Suppressor macrophage treated with lipopolysaccharide for 4 hours (primary cell): Measurements from ENCODE around the gene COL12A1.

Experiments used
- DNase-seq: peaks from one replicate; pipeline ENCODE4 v3.0.0-alpha.2; 2020

The COL12A1 gene

GRCh38 chr6:75205776-75206575, at the start of gene COL12A1:
COL12A1 (minus strand) TSS chr6:75206053; CDS start chr6:75202792, 3,261 bp downstream.
- DNase-seq = no peak

- DNase-seq = no peak
Measured at GRCh38 chr6:75250552-75250951, 44.7 kb upstream of the COL12A1 start.

GRCh38 chr6:75249837-75250236, 44.0 kb upstream of the COL12A1 start:
- DNase-seq = no peak

- no peak for DNase-seq
Measured at GRCh38 chr6:75246386-75246785, 40.5 kb upstream of the COL12A1 start.

GRCh38 chr6:75244063-75244584, 38.3 kb upstream of the COL12A1 start:
- peak; percentile 27 for DNase-seq

- peak; percentile 98 for DNase-seq
Measured at GRCh38 chr6:75243333-75244062, 37.6 kb upstream of the COL12A1 start, which contains the start of gene COX7A2. COX7A2 (minus strand) TSS chr6:75243801; CDS start chr6:75243734, 67 bp downstream.

- no peak for DNase-seq
Measured at GRCh38 chr6:75236630-75237029, 30.8 kb upstream of the COL12A1 start.

- no peak for DNase-seq
Measured at GRCh38 chr6:75235271-75235670, 29.4 kb upstream of the COL12A1 start.

- no peak for DNase-seq
Measured at GRCh38 chr6:75234126-75234865, 28.4 kb upstream of the COL12A1 start.

- no peak for DNase-seq
Measured at GRCh38 chr6:75233092-75233615, 27.3 kb upstream of the COL12A1 start.

GRCh38 chr6:75230484-75231325, 24.9 kb upstream of the COL12A1 start:
- DNase-seq = peak; percentile 68

- DNase-seq = no peak
Measured at GRCh38 chr6:75224303-75224926, 18.6 kb upstream of the COL12A1 start.

- DNase-seq = no peak
Measured at GRCh38 chr6:75223428-75223827, 17.6 kb upstream of the COL12A1 start.

- no peak for DNase-seq
Measured at GRCh38 chr6:75222261-75222660, 16.4 kb upstream of the COL12A1 start.

GRCh38 chr6:75221116-75221515, 15.3 kb upstream of the COL12A1 start:
- no peak for DNase-seq

GRCh38 chr6:75220357-75220756, 14.5 kb upstream of the COL12A1 start:
- DNase-seq = no peak

GRCh38 chr6:75219263-75219662, 13.4 kb upstream of the COL12A1 start:
- no peak for DNase-seq

- DNase-seq = peak; percentile 87
Measured at GRCh38 chr6:75217193-75217592, 11.3 kb upstream of the COL12A1 start.

- no peak for DNase-seq
Measured at GRCh38 chr6:75215291-75215690, 9.4 kb upstream of the COL12A1 start.

GRCh38 chr6:75213732-75214131, 7.9 kb upstream of the COL12A1 start:
- no peak for DNase-seq

- DNase-seq = no peak
Measured at GRCh38 chr6:75213112-75213511, 7.3 kb upstream of the COL12A1 start.
